Measurements from ENCODE around the gene ZC3H12A.
"Not testable (repeated sequence)": the region's sequence is repeated elsewhere in the genome, so short reads cannot be mapped to it uniquely, and the experiment has no call there.

Gene ZC3H12A

GRCh38 chr1:37498872-37499617, 24.7 kb downstream of the ZC3H12A start:
- Histone ChIP-seq H3K4me2 (ENCODE audit: low read depth, low read length, poor library complexity, severe bottlenecking) (no peak overlapping the region), H3K9me3 (ENCODE audit: insufficient read depth, low read depth, low read length) (no peaks in the 10 kb centered on the region), H3K9me2 (replicated peaks; ENCODE audit: low read depth, low read length) (no peaks in the 10 kb centered on the region), H3K79me2 (ENCODE audit: insufficient read depth, low read length) (peaks cover 4% of the 10 kb centered on the region; the same call in 1 of the 2 replicates), H2AFZ (ENCODE audit: low read length) (no peak overlapping the region), H3K4me1 (ENCODE audit: insufficient read depth, low read length, poor library complexity, severe bottlenecking) (peaks cover 3% of the 10 kb centered on the region), H3K9ac (ENCODE audit: low read depth, low read length, poor library complexity, severe bottlenecking) (no peak overlapping the region), H3F3A (ENCODE audit: low read depth) (no peaks in the 10 kb centered on the region), H3K36me3 (ENCODE audit: insufficient read depth, low read length) (peaks cover 48% of the 10 kb centered on the region; the same call in 1 of the 2 replicates), H3K27me3 (ENCODE audit: insufficient read depth, low read length, poor library complexity, severe bottlenecking) (no peaks in the 10 kb centered on the region), H3K4me3 (ENCODE audit: low read length, poor library complexity, severe bottlenecking) (no peak overlapping the region), H4K20me1 (ENCODE audit: insufficient read depth, low read length, poor library complexity, severe bottlenecking) (peaks cover 5% of the 10 kb centered on the region)
- no peak for TF ChIP-seq EZH2phosphoT487 (IDR thresholded peaks at IDR 0.05; ENCODE audit: borderline replicate concordance)
- no peak for TF ChIP-seq CTCF (conservative IDR thresholded peaks at IDR 0.05; ENCODE audit: low read length)

GRCh38 chr1:37501661-37502060, 27.3 kb downstream of the ZC3H12A start:
- Histone ChIP-seq H3K4me3 (ENCODE audit: low read length, poor library complexity, severe bottlenecking) (no peak overlapping the region), H3F3A (ENCODE audit: low read depth) (no peaks in the 10 kb centered on the region), H2AFZ (ENCODE audit: low read length) (no peak overlapping the region), H3K4me2 (ENCODE audit: low read depth, low read length, poor library complexity, severe bottlenecking) (no peak overlapping the region), H3K79me2 (ENCODE audit: insufficient read depth, low read length) (peaks cover 4% of the 10 kb centered on the region; the same call in 1 of the 2 replicates), H4K20me1 (ENCODE audit: insufficient read depth, low read length, poor library complexity, severe bottlenecking) (peaks cover 5% of the 10 kb centered on the region), H3K4me1 (ENCODE audit: insufficient read depth, low read length, poor library complexity, severe bottlenecking) (no peaks in the 10 kb centered on the region), H3K36me3 (ENCODE audit: insufficient read depth, low read length) (peaks cover 62% of the 10 kb centered on the region; the same call in 1 of the 2 replicates), H3K27me3 (ENCODE audit: insufficient read depth, low read length, poor library complexity, severe bottlenecking) (no peaks in the 10 kb centered on the region), H3K9ac (ENCODE audit: low read depth, low read length, poor library complexity, severe bottlenecking) (no peak overlapping the region), H3K9me3 (ENCODE audit: insufficient read depth, low read depth, low read length) (no peaks in the 10 kb centered on the region), H3K9me2 (replicated peaks; ENCODE audit: low read depth, low read length) (no peaks in the 10 kb centered on the region)
- no peak for TF ChIP-seq CTCF (conservative IDR thresholded peaks at IDR 0.05; ENCODE audit: low read length)
- TF ChIP-seq EZH2phosphoT487 (IDR thresholded peaks at IDR 0.05; ENCODE audit: borderline replicate concordance), result no peak

DNA sequence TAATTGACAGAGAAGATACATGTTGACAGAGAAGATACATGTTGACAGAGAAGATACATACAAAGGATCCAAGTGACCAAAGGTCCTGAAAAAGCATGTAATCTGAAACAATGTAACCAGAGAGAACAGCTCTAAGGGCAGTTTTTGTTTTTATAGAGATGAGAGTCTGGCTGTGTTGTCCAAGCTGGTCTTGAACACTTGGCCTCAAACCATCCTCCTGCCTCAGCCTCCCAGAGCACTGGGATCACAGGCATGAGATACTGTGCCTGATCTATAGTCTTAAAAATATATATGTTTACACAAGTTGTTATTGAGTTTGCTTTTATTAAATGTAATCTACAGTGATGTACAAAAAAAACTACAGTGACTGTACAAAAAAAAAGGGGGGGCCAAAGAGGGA, 27.7 kb downstream of the ZC3H12A start:
- H3K4me3 ChIP-seq (ENCODE audit: low read length, poor library complexity, severe bottlenecking), result no peak overlapping the region
- no peaks in the 10 kb centered on the region for H3K9me3 ChIP-seq (ENCODE audit: insufficient read depth, low read depth, low read length)
- H4K20me1 ChIP-seq (ENCODE audit: insufficient read depth, low read length, poor library complexity, severe bottlenecking), result peaks cover 5% of the 10 kb centered on the region
- no peaks in the 10 kb centered on the region for H3F3A ChIP-seq (ENCODE audit: low read depth)
- H2AFZ ChIP-seq (ENCODE audit: low read length), result no peak overlapping the region
- no peak overlapping the region for H3K4me2 ChIP-seq (ENCODE audit: low read depth, low read length, poor library complexity, severe bottlenecking)
- TF ChIP-seq CTCF (conservative IDR thresholded peaks at IDR 0.05; ENCODE audit: low read length), result no peak
- TF ChIP-seq EZH2phosphoT487 (IDR thresholded peaks at IDR 0.05; ENCODE audit: borderline replicate concordance), result no peak
- no peaks in the 10 kb centered on the region for H3K9me2 ChIP-seq (replicated peaks; ENCODE audit: low read depth, low read length)
- H3K4me1 ChIP-seq (ENCODE audit: insufficient read depth, low read length, poor library complexity, severe bottlenecking), result no peaks in the 10 kb centered on the region
- H3K27me3 ChIP-seq (ENCODE audit: insufficient read depth, low read length, poor library complexity, severe bottlenecking), result no peaks in the 10 kb centered on the region
- H3K79me2 ChIP-seq (ENCODE audit: insufficient read depth, low read length), result peaks cover 4% of the 10 kb centered on the region; the same call in 1 of the 2 replicates
- peaks cover 64% of the 10 kb centered on the region; the same call in 1 of the 2 replicates for H3K36me3 ChIP-seq (ENCODE audit: insufficient read depth, low read length)
- H3K9ac ChIP-seq (ENCODE audit: low read depth, low read length, poor library complexity, severe bottlenecking), result no peak overlapping the region

GRCh38 chr1:37502791-37503190, 28.4 kb downstream of the ZC3H12A start:
- H3K4me1 ChIP-seq (ENCODE audit: insufficient read depth, low read length, poor library complexity, severe bottlenecking); H3K4me3 ChIP-seq (ENCODE audit: low read length, poor library complexity, severe bottlenecking); H2AFZ ChIP-seq (ENCODE audit: low read length); H3K27me3 ChIP-seq (ENCODE audit: insufficient read depth, low read length, poor library complexity, severe bottlenecking); H3K9ac ChIP-seq (ENCODE audit: low read depth, low read length, poor library complexity, severe bottlenecking); H3F3A ChIP-seq (ENCODE audit: low read depth); H3K9me2 ChIP-seq (replicated peaks; ENCODE audit: low read depth, low read length); H4K20me1 ChIP-seq (ENCODE audit: insufficient read depth, low read length, poor library complexity, severe bottlenecking); H3K9me3 ChIP-seq (ENCODE audit: insufficient read depth, low read depth, low read length); H3K4me2 ChIP-seq (ENCODE audit: low read depth, low read length, poor library complexity, severe bottlenecking); H3K79me2 ChIP-seq (ENCODE audit: insufficient read depth, low read length): not testable (repeated sequence)
- H3K36me3 ChIP-seq (ENCODE audit: insufficient read depth, low read length), result peaks cover 68% of the 10 kb centered on the region; the same call in 1 of the 2 replicates
